ENCODE results near the gene F7.

DNA sequence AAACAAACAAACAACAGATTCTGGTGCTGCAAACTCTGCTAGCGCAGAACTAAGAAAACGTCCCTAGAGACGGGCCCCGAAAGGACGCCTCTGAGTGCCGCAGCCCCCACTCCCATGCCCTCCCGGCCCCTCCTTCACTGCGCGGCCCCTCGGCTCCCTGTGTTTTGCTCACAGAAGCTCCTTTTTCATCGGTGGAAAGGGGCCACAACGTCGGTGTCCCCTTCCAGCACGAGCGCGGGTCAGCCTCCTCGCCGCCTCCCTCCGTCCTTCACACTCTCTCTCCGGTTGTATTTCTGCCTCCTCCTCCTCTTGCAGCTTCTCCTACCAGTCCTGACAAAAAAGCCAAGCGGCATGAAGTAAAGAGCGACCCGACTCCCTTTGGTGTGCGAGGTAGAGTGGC is 14.8 kb upstream of the F7 start:
- TF ChIP-seq, protein P1, sequence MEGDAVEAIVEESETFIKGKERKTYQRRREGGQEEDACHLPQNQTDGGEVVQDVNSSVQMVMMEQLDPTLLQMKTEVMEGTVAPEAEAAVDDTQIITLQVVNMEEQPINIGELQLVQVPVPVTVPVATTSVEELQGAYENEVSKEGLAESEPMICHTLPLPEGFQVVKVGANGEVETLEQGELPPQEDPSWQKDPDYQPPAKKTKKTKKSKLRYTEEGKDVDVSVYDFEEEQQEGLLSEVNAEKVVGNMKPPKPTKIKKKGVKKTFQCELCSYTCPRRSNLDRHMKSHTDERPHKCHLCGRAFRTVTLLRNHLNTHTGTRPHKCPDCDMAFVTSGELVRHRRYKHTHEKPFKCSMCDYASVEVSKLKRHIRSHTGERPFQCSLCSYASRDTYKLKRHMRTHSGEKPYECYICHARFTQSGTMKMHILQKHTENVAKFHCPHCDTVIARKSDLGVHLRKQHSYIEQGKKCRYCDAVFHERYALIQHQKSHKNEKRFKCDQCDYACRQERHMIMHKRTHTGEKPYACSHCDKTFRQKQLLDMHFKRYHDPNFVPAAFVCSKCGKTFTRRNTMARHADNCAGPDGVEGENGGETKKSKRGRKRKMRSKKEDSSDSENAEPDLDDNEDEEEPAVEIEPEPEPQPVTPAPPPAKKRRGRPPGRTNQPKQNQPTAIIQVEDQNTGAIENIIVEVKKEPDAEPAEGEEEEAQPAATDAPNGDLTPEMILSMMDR (IDR thresholded peaks at IDR 0.05): no peak
- no peak for TF ChIP-seq POLR2AphosphoS5 (IDR thresholded peaks at IDR 0.05; ENCODE audit: low read depth, low read length)
- no peak for TF ChIP-seq SIN3A (IDR thresholded peaks at IDR 0.05; ENCODE audit: borderline replicate concordance, insufficient read depth, low read depth, low read length)
- TF ChIP-seq, protein P2, sequence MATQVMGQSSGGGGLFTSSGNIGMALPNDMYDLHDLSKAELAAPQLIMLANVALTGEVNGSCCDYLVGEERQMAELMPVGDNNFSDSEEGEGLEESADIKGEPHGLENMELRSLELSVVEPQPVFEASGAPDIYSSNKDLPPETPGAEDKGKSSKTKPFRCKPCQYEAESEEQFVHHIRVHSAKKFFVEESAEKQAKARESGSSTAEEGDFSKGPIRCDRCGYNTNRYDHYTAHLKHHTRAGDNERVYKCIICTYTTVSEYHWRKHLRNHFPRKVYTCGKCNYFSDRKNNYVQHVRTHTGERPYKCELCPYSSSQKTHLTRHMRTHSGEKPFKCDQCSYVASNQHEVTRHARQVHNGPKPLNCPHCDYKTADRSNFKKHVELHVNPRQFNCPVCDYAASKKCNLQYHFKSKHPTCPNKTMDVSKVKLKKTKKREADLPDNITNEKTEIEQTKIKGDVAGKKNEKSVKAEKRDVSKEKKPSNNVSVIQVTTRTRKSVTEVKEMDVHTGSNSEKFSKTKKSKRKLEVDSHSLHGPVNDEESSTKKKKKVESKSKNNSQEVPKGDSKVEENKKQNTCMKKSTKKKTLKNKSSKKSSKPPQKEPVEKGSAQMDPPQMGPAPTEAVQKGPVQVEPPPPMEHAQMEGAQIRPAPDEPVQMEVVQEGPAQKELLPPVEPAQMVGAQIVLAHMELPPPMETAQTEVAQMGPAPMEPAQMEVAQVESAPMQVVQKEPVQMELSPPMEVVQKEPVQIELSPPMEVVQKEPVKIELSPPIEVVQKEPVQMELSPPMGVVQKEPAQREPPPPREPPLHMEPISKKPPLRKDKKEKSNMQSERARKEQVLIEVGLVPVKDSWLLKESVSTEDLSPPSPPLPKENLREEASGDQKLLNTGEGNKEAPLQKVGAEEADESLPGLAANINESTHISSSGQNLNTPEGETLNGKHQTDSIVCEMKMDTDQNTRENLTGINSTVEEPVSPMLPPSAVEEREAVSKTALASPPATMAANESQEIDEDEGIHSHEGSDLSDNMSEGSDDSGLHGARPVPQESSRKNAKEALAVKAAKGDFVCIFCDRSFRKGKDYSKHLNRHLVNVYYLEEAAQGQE (IDR thresholded peaks at IDR 0.05; ENCODE audit: insufficient read depth in 1 of 2, low read depth in 2 of 2, low read length in 1 of 2): no peak

Data from Panc1 (cell line).